ENCODE measurements around the gene PRR15.
A peak's percentile ranks its signal among the peaks of the same experiment; 100 is the strongest.
"Not testable (repeated sequence)": the region's sequence is repeated elsewhere in the genome, so short reads cannot be mapped to it uniquely, and the experiment has no call there.

Gene PRR15

GRCh38 chr7:29563590-29564495, at the start of gene PRR15:
TSS of gene PRR15 (plus strand) at chr7:29563835. CDS start at chr7:29566330, 2,495 bp downstream.
- peak; percentile 94 for DNase-seq (ENCODE audit: low spot score)

GRCh38 chr7:29516491-29516890, 47.1 kb upstream of the PRR15 start:
- DNase-seq (ENCODE audit: low spot score) = no peak

- no peak for DNase-seq (ENCODE audit: low spot score)
These were observed 45.0 kb upstream of the PRR15 start for GRCh38 chr7:29518616-29519015.

GRCh38 chr7:29523728-29524127, 39.9 kb upstream of the PRR15 start:
- DNase-seq (ENCODE audit: low spot score) = no peak

GRCh38 chr7:29527505-29528108, 36.0 kb upstream of the PRR15 start:
- no peak for DNase-seq (ENCODE audit: low spot score)

- DNase-seq (ENCODE audit: low spot score) = not testable (repeated sequence)
These were observed 35.1 kb upstream of the PRR15 start for GRCh38 chr7:29528526-29528925.

DNA sequence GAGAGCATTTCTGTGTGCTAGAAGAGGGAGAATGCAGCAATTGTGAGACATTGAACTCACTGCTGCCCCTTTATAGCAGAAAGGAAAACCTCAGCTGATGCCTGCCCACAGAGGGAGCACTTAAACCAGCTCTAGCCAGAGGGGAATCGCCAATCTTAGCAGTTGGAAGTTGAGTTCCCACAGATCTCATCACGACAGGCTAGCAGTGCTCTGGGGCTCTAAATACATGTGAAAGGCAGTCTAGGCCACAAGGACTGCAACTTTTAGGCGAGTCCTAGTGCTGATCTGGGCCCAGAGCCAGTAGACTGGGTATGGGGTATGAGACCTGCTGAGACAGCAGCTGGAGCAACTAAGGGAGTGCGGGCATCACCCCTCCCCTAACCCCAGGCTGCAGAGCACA, 25.2 kb upstream of the PRR15 start:
- no peak for DNase-seq (ENCODE audit: low spot score)

GRCh38 chr7:29539471-29539870, 24.2 kb upstream of the PRR15 start:
- no peak for DNase-seq (ENCODE audit: low spot score)

GRCh38 chr7:29547421-29547820, 16.2 kb upstream of the PRR15 start:
- DNase-seq (ENCODE audit: low spot score) = no peak

DNA sequence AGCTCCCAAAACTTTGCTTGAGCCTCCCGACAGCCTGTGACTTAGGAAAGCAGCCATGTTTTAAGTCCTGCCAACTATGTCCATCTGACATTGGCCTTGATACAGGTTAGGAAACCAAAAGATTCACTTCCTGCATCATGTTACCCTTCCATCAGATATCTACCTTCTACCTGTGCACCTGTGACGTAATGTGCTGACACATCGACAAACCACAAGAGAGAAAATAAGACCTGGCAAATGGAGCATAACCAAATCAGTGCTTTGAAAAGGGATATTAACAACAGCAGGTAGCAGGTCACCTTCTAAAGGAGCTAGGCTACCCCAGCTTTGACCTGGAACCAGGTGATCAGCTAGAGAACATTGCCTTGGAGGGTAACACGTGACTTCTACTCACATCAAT, 14.8 kb upstream of the PRR15 start:
- DNase-seq (ENCODE audit: low spot score) = no peak

DNA sequence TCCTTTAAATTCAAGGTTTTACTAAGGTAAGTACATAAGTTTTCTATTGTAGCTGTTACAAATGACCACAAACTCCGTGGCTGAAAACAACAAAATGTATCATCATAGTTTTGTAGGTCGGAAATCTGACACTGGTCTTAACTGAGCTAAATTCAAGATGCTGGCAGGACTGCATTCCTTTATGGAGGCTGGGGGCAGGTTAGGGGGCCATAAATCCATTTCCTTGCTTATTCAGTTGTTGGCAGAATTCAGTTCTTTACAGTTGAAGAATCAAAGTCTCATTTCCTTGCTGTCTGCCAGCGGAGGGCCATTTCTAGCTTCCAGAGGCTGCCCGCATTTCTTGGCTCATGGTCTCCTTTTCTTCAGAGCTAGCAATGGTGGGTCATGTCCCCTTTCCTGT, 11.2 kb upstream of the PRR15 start:
- DNase-seq (ENCODE audit: low spot score) = no peak

DNA sequence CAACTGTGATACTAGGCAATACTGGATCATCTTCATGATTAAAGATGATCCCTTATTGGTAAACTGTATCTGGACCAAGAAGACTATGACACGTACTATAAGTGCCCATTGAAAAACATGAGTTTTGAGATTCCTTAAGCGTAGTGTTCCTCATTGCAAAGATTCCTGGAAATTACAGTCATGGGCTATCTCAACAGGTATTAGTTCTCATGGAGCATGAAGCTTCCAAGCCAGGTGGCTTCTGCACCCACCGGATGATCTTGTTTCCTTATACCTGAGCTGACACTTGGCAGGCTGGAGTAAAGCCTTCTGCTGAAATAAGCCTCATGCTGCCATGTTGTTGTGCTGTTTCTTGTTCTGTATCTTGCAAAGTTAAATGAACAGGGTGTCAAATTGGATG, 8.6 kb upstream of the PRR15 start:
- DNase-seq (ENCODE audit: low spot score) = no peak

- DNase-seq (ENCODE audit: low spot score) = no peak
These were observed 7.0 kb upstream of the PRR15 start for GRCh38 chr7:29556405-29557195.

- DNase-seq (ENCODE audit: low spot score) = no peak
These were observed 5.7 kb upstream of the PRR15 start for GRCh38 chr7:29557954-29558353.

- no peak for DNase-seq (ENCODE audit: low spot score)
These were observed 2.4 kb upstream of the PRR15 start for GRCh38 chr7:29561271-29561670.

GRCh38 chr7:29562307-29562706, 1.3 kb upstream of the PRR15 start:
- DNase-seq (ENCODE audit: low spot score) = no peak

DNA sequence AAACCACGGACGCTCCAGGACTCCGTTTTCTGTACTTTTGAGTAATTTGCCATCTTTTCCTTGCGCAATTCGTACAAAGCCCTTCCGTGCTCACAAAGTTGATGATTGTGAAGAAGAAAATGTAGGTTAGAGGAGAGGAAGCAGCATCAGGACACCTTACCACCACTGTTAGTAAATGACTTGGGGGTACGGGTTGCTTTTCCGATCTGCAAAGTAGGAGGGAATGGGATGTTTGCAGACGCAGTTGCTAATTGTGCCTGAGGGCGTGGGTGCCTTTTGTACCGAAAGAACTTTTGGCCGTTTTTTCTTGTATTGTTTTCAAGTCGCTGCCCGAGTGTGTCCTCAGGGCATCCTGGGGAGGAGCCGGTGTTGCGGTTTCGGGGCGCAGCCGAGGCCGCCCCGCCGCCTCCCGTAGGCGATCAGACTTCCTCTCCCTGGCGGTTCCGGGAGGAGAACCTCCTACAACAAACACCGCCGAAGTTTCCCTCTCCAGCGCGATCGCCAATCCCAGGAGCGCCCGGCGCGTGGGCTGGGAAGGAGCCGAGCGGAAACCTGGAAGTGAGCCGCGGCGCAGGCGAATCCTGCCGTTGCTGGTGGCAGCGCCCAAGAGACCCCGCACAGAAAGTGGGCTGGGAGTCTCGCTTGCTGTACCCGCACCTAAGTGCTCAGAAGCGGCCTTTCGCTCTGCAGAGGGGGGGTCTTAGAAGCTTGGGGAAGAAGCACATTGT, 1.0 kb downstream of the PRR15 start:
- peak; percentile 70 for DNase-seq (ENCODE audit: low spot score)

DNA sequence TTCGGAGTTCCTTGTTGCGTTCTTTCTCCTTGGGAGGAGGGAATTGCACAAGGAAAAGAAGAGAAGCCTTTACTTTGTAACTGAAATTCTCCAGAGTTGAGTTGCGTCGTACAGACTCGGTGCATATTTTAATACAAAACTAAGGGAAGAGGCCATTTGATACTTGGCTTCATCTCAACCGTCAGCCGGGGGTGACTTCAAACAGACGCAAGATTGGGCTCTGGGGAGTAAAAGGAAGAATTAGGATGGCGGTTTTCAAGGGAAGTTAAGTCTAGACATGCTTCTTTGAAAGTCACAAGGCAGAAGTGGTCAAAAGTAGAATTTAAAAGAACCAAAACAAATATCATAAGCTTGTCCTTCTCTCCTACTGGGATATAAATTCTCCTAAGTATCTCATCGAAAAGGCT, 1.6 kb downstream of the PRR15 start:
- no peak for DNase-seq (ENCODE audit: low spot score)

DNA sequence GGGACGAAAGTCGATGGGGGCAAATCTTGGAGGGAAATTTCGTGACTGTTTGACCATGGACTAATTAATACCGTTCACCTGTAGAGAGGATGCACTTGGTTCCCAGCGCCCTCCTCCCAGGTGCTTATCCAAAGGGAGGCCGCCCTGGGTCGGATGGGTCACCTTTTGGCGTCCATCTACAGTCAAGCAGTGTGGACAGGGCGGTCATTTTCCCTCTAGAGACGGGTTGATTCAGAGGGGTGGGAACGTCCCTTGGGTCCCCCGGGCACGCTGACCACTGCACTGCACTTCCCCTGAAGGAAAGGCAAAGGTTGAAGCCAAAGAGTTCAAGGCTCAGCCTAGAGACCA, 2.0 kb downstream of the PRR15 start:
- DNase-seq (ENCODE audit: low spot score) = no peak

GRCh38 chr7:29565982-29566746, 2.5 kb downstream of the PRR15 start:
- no peak for DNase-seq (ENCODE audit: low spot score)

- DNase-seq (ENCODE audit: low spot score) = peak; percentile 77
These were observed 3.5 kb downstream of the PRR15 start for GRCh38 chr7:29567174-29567573.
